Upper lobe of right lung (tissue), 1 donor: ENCODE results near the gene RTN4IP1. TPM values are rescaled to one million over a fixed set of nuclear protein-coding genes. Genes with fewer than 3 reads are reported as not detected.
A peak's percentile ranks its signal among the peaks of the same experiment; 100 is the strongest.

Experiments used
- ATAC-seq: fragments of 200-7000 bp; cut with Tn5 transposase; one replicate; pipeline ENCODE4 v1.9.1; 2020; ENCODE audit warnings: mild to moderate bottlenecking, moderate library complexity
- DNase-seq: peaks from one replicate; pipeline ENCODE4 v3.0.0-alpha.2; 2020
- H3K27ac ChIP-seq: fragments of 200-600 bp; one replicate; pipeline ENCODE4 v1.8.0; 2022
- H3K27me3 ChIP-seq: fragments of 200-600 bp; one replicate; pipeline ENCODE4 v1.8.0; 2022; ENCODE audit warnings: mild to moderate bottlenecking
- H3K36me3 ChIP-seq: fragments of 200-600 bp; one replicate; pipeline ENCODE4 v1.8.0; 2022
- H3K4me1 ChIP-seq: fragments of 200-600 bp; one replicate; pipeline ENCODE4 v1.8.0; 2022
- H3K4me3 ChIP-seq: fragments of 200-600 bp; one replicate; pipeline ENCODE4 v1.8.0; 2022; ENCODE audit warnings: mild to moderate bottlenecking
- H3K9me3 ChIP-seq: fragments of 200-600 bp; one replicate; pipeline ENCODE4 v1.8.0; 2022
- intact Hi-C: fragments of 100-400 bp; cut with DNase I; formaldehyde crosslinking; loops from one replicate; pipeline ENCODE4 v1.11.0; 2022
- total RNA-seq: library from RNA; stranded (reverse); fragmentation: NEBNext Ultra II Directional; extraction: Animal tissue kit (Norgen Biotek cat#: 25700); gene quantifications from one replicate; pipeline ENCODE4 v1.2.1, GENCODE V29; 2021
- TF ChIP-seq, protein P1 (sequence below): fragments of 200-600 bp; IDR thresholded peaks from one replicate; pipeline ENCODE4 v1.8.0; 2022; ENCODE audit warnings: antibody characterized with exemption
- donor health status: DM: no; HTN: yes; CAD: no; lungs with severe emphysema.

RTN4IP1 gene
- total RNA-seq, 1 donor from 2014 or later, result 3.2 TPM

DNA sequence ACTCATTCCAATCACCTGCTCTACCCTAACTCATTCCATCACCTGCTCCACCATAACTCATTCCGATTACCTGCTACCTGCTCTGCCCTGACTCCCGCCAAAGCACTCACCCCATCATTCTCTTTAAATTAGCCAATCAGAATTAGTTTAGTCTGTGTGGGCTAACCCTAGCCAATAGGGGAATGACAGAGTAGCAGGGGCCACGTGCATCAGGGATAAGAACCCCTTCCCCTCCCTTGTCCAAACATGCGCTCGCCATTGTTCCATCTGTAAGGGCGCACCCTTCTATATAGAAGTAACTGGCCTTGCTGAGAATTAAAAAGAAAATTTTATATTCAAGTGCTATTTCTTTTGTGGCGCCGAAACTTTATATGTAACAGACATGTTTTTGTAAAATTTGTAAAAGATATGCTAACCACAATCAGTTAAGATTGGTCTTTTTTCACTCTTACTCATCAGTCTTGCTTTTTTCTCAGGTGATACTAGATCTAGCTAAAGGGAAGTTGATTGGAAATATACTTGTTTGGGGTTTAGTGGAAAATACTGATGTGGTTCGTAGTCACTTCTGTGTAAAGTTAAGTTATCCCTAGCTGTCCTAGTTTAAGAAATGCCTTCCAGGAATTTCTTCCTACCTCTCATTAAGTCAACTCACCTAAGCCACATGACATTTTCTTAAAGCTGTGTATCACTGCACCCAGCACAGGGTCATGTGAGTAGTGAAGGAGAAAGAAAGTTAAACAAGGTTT is 16.5 kb downstream of the RTN4IP1 start:
- H3K9me3 ChIP-seq, result no peaks in the 10 kb centered on the region
- TF ChIP-seq, protein P1, sequence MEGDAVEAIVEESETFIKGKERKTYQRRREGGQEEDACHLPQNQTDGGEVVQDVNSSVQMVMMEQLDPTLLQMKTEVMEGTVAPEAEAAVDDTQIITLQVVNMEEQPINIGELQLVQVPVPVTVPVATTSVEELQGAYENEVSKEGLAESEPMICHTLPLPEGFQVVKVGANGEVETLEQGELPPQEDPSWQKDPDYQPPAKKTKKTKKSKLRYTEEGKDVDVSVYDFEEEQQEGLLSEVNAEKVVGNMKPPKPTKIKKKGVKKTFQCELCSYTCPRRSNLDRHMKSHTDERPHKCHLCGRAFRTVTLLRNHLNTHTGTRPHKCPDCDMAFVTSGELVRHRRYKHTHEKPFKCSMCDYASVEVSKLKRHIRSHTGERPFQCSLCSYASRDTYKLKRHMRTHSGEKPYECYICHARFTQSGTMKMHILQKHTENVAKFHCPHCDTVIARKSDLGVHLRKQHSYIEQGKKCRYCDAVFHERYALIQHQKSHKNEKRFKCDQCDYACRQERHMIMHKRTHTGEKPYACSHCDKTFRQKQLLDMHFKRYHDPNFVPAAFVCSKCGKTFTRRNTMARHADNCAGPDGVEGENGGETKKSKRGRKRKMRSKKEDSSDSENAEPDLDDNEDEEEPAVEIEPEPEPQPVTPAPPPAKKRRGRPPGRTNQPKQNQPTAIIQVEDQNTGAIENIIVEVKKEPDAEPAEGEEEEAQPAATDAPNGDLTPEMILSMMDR, result no peak
- H3K27me3 ChIP-seq, result no peaks in the 10 kb centered on the region
- no peaks in the 10 kb centered on the region for H3K4me1 ChIP-seq
- no peaks in the 10 kb centered on the region for H3K36me3 ChIP-seq
- no peak for DNase-seq
- intact Hi-C loops, result no loop called here
- no peak overlapping the region for H3K4me3 ChIP-seq
- ATAC-seq, result no peak
- no peak overlapping the region for H3K27ac ChIP-seq

DNA sequence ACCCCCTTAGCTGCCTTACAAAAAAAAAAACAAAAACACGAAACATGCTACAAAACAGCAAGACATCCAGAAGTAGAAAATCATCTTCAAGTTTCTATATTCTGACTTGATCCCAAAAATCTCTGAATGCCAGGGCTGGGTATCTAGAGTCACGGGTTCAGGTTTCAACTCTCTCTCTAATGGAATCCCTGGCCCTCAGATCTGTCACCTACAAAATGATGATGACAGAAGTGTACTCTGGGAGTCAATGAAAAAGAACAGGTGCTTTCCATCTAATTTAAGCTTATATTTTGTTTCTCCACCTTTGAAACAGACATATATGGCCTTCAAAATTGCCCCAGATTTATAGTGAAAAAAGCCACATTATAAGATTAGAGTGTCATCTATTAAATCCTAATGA is 18.3 kb downstream of the RTN4IP1 start:
- Histone ChIP-seq H3K27me3 (no peaks in the 10 kb centered on the region), H3K4me3 (no peak overlapping the region), H3K4me1 (no peaks in the 10 kb centered on the region), H3K36me3 (no peaks in the 10 kb centered on the region), H3K27ac (no peak overlapping the region), H3K9me3 (no peaks in the 10 kb centered on the region)
- intact Hi-C loops, result no loop called here
- TF ChIP-seq, protein P1, result no peak
- DNase-seq (no peak), ATAC-seq (no peak)

DNA sequence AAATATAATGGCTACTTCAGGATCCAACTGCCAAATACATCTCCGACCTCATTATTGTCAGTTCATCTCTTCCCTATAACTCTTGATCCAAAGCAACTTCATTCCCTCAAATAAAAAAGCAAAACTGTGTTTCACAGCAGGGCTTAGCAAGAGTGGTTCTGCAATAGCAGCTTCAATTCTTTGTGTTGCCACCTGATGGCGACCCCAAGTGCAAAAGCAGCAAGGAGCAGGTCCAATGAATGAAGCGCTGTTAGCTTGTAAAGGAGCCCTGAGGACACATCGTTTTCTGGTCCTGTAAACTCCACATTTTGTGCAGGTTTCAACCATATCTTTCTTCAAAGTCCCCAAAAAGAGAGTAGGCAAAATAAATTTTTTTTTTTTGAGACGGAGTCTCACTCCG is 19.6 kb downstream of the RTN4IP1 start:
- no peak overlapping the region for H3K4me3 ChIP-seq
- H3K36me3 ChIP-seq, result no peaks in the 10 kb centered on the region
- ATAC-seq, result no peak
- H3K27me3 ChIP-seq, result no peaks in the 10 kb centered on the region
- H3K9me3 ChIP-seq, result no peaks in the 10 kb centered on the region
- intact Hi-C loops, result no loop called here
- H3K4me1 ChIP-seq, result no peaks in the 10 kb centered on the region
- DNase-seq, result no peak
- TF ChIP-seq, protein P1, result peak; percentile 10
- no peak overlapping the region for H3K27ac ChIP-seq

DNA sequence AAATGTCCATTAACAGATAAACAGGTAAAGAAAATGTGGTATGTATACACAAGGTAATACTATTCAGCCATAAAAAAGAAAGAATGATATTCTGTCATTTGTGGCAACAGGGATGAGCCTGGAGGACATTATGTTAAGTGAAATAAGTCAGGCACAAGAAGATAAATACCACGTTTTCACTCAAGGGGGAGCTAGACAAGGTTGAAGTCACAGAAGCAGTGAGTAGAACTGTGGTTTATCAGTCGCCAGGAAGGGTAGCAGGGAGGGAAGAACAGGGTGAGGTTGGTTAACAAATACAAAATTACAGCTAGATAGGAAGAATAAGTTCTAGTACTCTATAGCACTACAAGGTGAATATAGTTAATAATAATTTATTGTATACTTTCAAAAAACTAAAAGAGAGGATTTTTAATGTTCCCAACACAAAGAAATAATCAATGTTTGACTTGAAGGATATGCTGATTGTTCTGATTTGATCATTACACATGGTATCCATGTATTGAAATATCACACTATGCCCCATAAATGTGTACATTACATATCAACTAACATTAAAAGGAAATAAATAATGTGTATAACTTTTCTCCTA is 21.1 kb downstream of the RTN4IP1 start:
- no peaks in the 10 kb centered on the region for H3K27me3 ChIP-seq
- no peak for DNase-seq
- no peaks in the 10 kb centered on the region for H3K4me1 ChIP-seq
- no peak overlapping the region for H3K27ac ChIP-seq
- no peak overlapping the region for H3K4me3 ChIP-seq
- ATAC-seq, result peak; percentile 92
- H3K9me3 ChIP-seq, result no peaks in the 10 kb centered on the region
- intact Hi-C loops, result no loop called here
- TF ChIP-seq, protein P1, result peak; percentile 68
- no peaks in the 10 kb centered on the region for H3K36me3 ChIP-seq

DNA sequence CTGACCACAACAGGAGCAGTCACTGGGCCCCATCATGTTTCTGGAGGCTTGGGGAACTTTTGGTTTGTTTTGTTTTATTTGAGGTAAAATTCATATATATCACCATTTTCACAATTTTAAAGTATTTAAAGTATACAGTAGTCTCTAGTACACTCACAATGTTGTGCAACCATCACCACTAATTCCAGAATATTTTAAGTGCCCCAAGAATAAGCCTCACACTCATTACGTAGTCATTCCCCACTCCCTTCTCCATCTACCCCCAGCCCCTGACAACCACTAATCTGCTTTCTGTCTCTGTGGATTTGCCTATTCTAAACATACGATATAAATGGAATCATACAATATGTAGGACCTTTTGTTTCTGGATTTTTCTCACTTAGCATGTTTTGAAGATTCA is 29.0 kb downstream of the RTN4IP1 start:
- intact Hi-C loops, result no loop called here
- no peaks in the 10 kb centered on the region for H3K36me3 ChIP-seq
- no peaks in the 10 kb centered on the region for H3K9me3 ChIP-seq
- no peaks in the 10 kb centered on the region for H3K27me3 ChIP-seq
- H3K4me1 ChIP-seq, result no peaks in the 10 kb centered on the region
- ATAC-seq (no peak), DNase-seq (no peak)
- H3K27ac ChIP-seq, result no peak overlapping the region
- no peak overlapping the region for H3K4me3 ChIP-seq
- TF ChIP-seq, protein P1, result no peak
